Panc1 (cell line): ENCODE data around the gene RSAD2.

ENCODE experiments used
- POLR2AphosphoS5 ChIP-seq: IDR thresholded peaks from 2 replicates; pipeline ENCODE4 v1.6.1; 2012; ENCODE audit warnings: mild to moderate bottlenecking, low read depth, low read length, moderate library complexity
- SIN3A ChIP-seq: IDR thresholded peaks from 2 replicates; pipeline ENCODE4 v1.6.1; 2012; ENCODE audit warnings: low read depth, mild to moderate bottlenecking, low read length, moderate library complexity, borderline replicate concordance; ENCODE audit not compliant: insufficient read depth
- TF ChIP-seq, protein P1 (sequence below): fragments of 450-650 bp; IDR thresholded peaks from 2 replicates; pipeline ENCODE4 v1.5.1; 2017; ENCODE audit warnings: mild to moderate bottlenecking

DNA sequence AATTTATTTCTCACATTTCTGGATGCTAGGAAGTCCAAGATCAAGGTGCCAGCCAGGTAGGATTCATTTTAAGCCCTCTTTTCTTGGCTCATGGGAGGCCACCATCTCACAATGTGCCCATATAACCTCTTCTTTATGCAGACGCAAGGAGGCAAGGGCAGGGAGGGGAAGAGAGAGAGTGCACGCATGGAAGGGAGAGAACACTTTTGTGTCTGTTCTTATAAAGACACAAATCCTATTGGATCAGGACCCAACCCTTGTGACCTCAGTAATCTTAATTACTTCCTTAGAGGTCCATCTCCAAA is 44.3 kb upstream of the RSAD2 start:
- TF ChIP-seq SIN3A (no peak), POLR2AphosphoS5 (no peak)
- TF ChIP-seq, protein P1, sequence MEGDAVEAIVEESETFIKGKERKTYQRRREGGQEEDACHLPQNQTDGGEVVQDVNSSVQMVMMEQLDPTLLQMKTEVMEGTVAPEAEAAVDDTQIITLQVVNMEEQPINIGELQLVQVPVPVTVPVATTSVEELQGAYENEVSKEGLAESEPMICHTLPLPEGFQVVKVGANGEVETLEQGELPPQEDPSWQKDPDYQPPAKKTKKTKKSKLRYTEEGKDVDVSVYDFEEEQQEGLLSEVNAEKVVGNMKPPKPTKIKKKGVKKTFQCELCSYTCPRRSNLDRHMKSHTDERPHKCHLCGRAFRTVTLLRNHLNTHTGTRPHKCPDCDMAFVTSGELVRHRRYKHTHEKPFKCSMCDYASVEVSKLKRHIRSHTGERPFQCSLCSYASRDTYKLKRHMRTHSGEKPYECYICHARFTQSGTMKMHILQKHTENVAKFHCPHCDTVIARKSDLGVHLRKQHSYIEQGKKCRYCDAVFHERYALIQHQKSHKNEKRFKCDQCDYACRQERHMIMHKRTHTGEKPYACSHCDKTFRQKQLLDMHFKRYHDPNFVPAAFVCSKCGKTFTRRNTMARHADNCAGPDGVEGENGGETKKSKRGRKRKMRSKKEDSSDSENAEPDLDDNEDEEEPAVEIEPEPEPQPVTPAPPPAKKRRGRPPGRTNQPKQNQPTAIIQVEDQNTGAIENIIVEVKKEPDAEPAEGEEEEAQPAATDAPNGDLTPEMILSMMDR: no peak
